Measurements from ENCODE around the gene ZC3H12C.

DNA sequence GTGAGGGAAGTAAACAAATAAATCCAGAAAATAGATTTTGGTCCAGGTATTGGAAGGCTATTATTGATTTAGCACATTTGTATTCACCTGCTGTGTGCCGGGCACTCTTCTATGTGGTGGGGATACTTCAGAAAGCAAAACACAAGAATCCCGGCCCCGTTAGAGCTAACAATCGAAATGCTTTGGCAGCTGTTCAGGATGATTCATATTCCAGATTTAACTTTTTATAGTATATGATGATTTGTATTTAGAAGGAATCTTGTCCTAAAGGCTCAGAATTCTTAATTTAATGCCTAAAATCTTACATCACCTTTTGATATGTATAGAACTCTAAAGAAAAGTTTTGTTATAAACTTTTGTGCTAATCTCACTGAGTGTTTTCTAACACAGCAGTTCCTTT lies 28.0 kb downstream of the ZC3H12C start:
- TF ChIP-seq TBL1XR1 (IDR thresholded peaks at IDR 0.05; ENCODE audit: low read depth, low read length) (no peak), JUND (IDR thresholded peaks at IDR 0.05; ENCODE audit: low read depth, low read length) (no peak), MXI1 (IDR thresholded peaks at IDR 0.05; ENCODE audit: low read depth, low read length) (no peak)
